ENCODE results near the gene ZMAT5.

- TF ChIP-seq, protein P1, sequence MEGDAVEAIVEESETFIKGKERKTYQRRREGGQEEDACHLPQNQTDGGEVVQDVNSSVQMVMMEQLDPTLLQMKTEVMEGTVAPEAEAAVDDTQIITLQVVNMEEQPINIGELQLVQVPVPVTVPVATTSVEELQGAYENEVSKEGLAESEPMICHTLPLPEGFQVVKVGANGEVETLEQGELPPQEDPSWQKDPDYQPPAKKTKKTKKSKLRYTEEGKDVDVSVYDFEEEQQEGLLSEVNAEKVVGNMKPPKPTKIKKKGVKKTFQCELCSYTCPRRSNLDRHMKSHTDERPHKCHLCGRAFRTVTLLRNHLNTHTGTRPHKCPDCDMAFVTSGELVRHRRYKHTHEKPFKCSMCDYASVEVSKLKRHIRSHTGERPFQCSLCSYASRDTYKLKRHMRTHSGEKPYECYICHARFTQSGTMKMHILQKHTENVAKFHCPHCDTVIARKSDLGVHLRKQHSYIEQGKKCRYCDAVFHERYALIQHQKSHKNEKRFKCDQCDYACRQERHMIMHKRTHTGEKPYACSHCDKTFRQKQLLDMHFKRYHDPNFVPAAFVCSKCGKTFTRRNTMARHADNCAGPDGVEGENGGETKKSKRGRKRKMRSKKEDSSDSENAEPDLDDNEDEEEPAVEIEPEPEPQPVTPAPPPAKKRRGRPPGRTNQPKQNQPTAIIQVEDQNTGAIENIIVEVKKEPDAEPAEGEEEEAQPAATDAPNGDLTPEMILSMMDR (IDR thresholded peaks at IDR 0.05; ENCODE audit: insufficient read depth, low read depth, low read length): no peak
- TF ChIP-seq EZH2 (IDR thresholded peaks at IDR 0.05; ENCODE audit: insufficient read depth, low read length): no peak
Measured at GRCh38 chr22:29740216-29740615, 26.6 kb downstream of the ZMAT5 start.

Data from astrocyte (in vitro differentiated cells and primary cell).